Spinal cord (tissue), 10 donors: ENCODE results near the gene MYBL2. TPM values are rescaled to one million over a fixed set of nuclear protein-coding genes. Genes with fewer than 3 reads are reported as not detected.
"Not testable (repeated sequence)": the region's sequence is repeated elsewhere in the genome, so short reads cannot be mapped to it uniquely, and the experiment has no call there.

Experiments used
- DNase-seq, 6 donors: peaks; one replicate each; pipeline versions ENCODE4 v3.0.0 to v3.0.0-alpha.2; 2013 to 2015; ENCODE audit warnings: low spot score in 6 of 6, low read depth in 4 of 6
- H3K27ac ChIP-seq: one replicate; pipeline ENCODE4 v1.5.1; 2013; ENCODE audit warnings: low read depth, low read length, control low read depth
- H3K27me3 ChIP-seq: one replicate; pipeline ENCODE4 v1.6.1; 2013; ENCODE audit warnings: low read length; ENCODE audit not compliant: control insufficient read depth, insufficient read depth
- H3K36me3 ChIP-seq: one replicate; pipeline ENCODE4 v1.6.1; 2013; ENCODE audit warnings: low read length; ENCODE audit not compliant: control insufficient read depth, insufficient read depth
- H3K4me1 ChIP-seq: one replicate; pipeline ENCODE4 v1.6.1; 2013; ENCODE audit warnings: low read length; ENCODE audit not compliant: control insufficient read depth, insufficient read depth
- H3K4me3 ChIP-seq: one replicate; pipeline ENCODE4 v1.5.1; 2013; ENCODE audit warnings: low read depth, low read length, control low read depth
- H3K9me3 ChIP-seq: one replicate; pipeline ENCODE4 v1.6.1; 2013; ENCODE audit warnings: low read length; ENCODE audit not compliant: control insufficient read depth, insufficient read depth
- WGBS: methylation state at CpG from one replicate; pipeline ENCODE4 v1.1.5; 2013; ENCODE audit warnings: missing lambda C conversion rate; ENCODE audit not compliant: insufficient coverage; 5-methylcytosine and 5-hydroxymethylcytosine counted together
- long read RNA-seq, 4 donors: transcript quantifications; one replicate each; lab custom pipeline, GENCODE V29; 2026
- polyA plus RNA-seq, 2 donors: library from polyadenylated mRNA; unstranded; fragments of 120-200 nt; gene quantifications; one replicate each; pipeline ENCODE4 v1.2.1, GENCODE V29; 2013; ENCODE audit not compliant: insufficient read length in 2 of 2
- total RNA-seq, 2 donors: library from RNA; depleted of rRNA in 1 of 2; stranded (reverse); fragments of 120-200 nt in 1 of 2; fragments of >200 nt in 1 of 2; gene quantifications; one replicate each; pipeline versions ENCODE4 v1.2.3 to v1.2.4, GENCODE V29; 2013 to 2014
- donor health status: healthy.

MYBL2 gene
- 1 to 10 TPM; 1.9 to 6.9 TPM for total RNA-seq
- 10 to 100 TPM; 13.8 to 14.8 TPM for polyA plus RNA-seq
- long read RNA-seq, donor 1, partial matches to known transcripts = 0 of 2 reads
- long read RNA-seq, donor 1, other reads (novel, unspliced or antisense) = 0 of 2 reads
- long read RNA-seq, donor 2, partial matches to known transcripts = 0 of 1 reads
- long read RNA-seq, donor 2, other reads (novel, unspliced or antisense) = 0 of 1 reads
- long read RNA-seq, donor 3, partial matches to known transcripts = 0 of 2 reads
- long read RNA-seq, donor 3, other reads (novel, unspliced or antisense) = 0 of 2 reads
- long read RNA-seq, donor 4, partial matches to known transcripts = 6 of 9 reads
- long read RNA-seq, donor 4, other reads (novel, unspliced or antisense) = 0 of 9 reads

DNA sequence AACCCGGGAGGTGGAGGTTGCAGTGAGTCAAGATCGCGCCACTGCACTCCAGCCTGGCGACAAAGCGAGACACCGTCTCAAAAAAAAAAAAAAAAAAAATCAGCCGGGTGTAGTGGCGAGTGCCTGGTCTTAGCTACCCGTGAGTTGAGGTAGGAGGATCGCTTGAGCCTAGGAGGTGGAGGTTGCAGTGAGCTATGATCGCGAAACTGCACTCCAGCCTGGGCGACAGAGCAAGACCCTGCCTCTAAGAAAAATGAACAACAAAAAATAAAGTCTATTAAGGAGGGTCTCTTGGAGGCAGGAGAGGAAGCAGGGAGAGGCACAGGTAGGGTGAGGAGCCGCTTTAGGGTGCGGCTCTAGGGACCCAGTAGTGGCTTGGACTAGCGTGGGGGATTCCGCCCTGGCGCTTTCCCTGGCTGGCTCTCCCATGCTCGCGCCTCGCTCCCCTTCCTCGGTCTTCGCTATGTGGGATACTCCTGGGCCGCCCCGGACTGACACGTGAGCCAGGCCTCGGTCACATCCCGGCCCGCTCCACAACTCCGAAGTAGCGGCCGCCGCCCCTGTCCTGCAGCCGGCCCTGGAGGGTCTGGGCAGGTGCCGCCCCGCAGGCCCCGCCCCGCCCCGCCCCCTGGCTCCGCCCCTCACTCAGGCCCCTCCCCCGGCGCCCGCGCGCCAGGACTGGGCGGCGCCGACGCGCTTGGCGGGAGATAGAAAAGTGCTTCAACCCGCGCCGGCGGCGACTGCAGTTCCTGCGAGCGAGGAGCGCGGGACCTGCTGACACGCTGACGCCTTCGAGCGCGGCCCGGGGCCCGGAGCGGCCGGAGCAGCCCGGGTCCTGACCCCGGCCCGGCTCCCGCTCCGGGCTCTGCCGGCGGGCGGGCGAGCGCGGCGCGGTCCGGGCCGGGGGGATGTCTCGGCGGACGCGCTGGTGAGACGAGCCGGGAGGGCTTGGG is at the start of gene MYBL2:
MYBL2 (plus strand) TSS at position 739 of the 953 bp plus-strand sequence; CDS start at position 909, 170 bp downstream.
- peak in 4 of 6 donors; percentile 22 to 84 (median 72) for DNase-seq
- Histone ChIP-seq H3K4me1 (peaks cover 13% of the 10 kb centered on the region), H3K4me3 (peak within 1 kb of the TSS; percentile 36), H3K27me3 (peaks cover 16% of the 10 kb centered on the region), H3K27ac (no peak within 1 kb of the TSS), H3K9me3 (no peaks in the 10 kb centered on the region), H3K36me3 (no peaks in the 10 kb centered on the region)
- 5% methylated on average over 69 of the region's 90 CpGs for WGBS

DNA sequence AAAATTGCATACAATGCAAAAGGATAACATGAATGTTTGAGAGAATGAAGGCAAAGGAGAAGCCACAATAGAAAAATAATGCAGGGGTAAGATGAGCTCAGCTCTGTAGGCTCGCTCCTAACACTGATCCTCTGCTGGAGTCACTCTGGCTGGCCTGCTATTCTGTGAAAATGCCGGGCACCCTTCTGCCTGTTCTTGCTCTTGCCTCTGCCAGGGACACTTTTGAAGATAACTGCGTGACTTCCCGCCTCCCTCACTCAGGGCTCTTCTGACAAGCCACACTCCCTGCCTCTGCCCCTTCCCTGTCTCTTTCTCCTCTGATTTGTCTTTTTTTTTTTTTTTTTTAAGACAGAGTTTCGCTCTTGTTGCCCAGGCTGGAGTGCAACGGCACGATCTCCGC is 35.3 kb upstream of the MYBL2 start:
- WGBS = 93% methylated on average over 4 of the region's 8 CpGs
- Histone ChIP-seq H3K9me3 (no peaks in the 10 kb centered on the region), H3K27me3 (no peaks in the 10 kb centered on the region), H3K27ac (no peak overlapping the region), H3K36me3 (peaks cover 46% of the 10 kb centered on the region), H3K4me3 (no peak overlapping the region), H3K4me1 (no peaks in the 10 kb centered on the region)
- no peak for DNase-seq

DNA sequence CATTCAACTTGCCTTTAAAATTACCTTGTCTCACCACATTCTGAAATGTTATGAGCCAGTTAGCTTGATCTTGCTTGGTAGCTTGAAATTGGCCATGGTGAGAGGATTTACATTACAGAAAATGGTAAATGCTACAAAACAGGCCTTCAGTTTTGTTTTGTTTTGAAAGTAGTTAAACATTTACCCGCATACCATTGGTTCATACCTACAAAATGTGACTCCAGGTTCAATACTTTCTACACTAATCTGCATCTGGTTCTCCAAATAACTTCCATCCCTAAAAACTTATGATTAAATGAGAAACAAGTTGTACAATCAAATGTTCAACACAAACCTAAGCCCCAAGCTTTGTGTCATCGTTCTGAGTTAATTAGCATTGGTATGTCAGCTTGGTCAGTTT is 30.5 kb upstream of the MYBL2 start:
- 100% methylated on average over 1 of the region's 2 CpGs for WGBS

DNA sequence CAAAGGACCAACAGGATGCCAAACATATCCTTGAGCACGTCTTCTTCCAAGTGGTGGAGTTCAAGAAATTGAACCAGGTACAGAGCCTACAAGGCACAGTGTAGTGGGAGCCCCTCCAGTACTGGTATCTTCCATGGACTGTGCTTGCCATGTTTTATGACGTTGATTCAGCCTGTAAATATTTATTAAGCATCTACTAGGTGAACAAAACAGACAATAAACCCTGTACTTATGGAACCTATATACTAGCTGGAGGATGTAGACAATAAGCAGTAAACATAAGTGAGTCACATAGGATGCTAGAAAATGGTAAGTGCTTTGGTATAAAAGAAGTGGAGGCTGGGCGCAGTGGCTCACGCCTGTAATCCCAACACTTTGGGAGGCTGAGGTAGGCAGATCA is 24.4 kb upstream of the MYBL2 start:
- Histone ChIP-seq H3K27ac (no peak overlapping the region), H3K9me3 (no peaks in the 10 kb centered on the region), H3K4me3 (no peak overlapping the region), H3K36me3 (peaks cover 44% of the 10 kb centered on the region), H3K4me1 (no peaks in the 10 kb centered on the region), H3K27me3 (no peaks in the 10 kb centered on the region)
- DNase-seq = no peak
- WGBS = 87% methylated on average over 3 of the region's 4 CpGs

More for the DNA sequence above, 30.5 kb upstream of the MYBL2 start:
- DNase-seq = no peak
- Histone ChIP-seq H3K4me1 (no peaks in the 10 kb centered on the region), H3K4me3 (no peak overlapping the region), H3K9me3 (no peaks in the 10 kb centered on the region), H3K36me3 (peaks cover 65% of the 10 kb centered on the region), H3K27ac (no peak overlapping the region), H3K27me3 (no peaks in the 10 kb centered on the region)

DNA sequence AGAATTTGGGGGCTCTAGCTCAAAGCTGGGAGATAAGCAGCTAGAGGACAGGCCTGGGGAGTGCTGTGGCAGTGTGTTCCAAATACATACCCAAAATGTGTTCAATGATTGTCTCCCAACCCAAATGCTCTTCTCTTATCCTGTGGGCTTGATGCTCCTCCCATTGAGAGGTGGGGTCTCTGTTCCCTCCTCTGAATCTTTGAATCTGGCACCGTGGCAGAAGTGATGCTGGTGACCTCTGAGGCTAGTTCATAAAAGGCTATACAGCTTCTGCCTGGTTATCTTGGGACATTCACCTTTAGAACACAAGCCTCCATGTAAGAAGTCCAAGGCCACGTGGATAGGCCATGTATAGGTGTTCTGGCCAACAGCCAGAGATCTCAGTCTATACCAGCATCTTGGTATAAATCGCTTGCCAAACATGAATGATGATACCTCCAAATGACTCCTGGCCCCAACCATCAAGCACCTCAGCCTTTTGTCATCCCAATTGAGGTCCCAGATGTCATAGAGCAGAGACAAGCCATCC is 15.9 kb upstream of the MYBL2 start:
- Histone ChIP-seq H3K4me1 (no peaks in the 10 kb centered on the region), H3K27me3 (no peaks in the 10 kb centered on the region), H3K27ac (no peak overlapping the region), H3K36me3 (peaks cover 15% of the 10 kb centered on the region), H3K9me3 (no peaks in the 10 kb centered on the region), H3K4me3 (no peak overlapping the region)
- DNase-seq = no peak
- WGBS = 67% methylated on average over 2 of the region's 3 CpGs

DNA sequence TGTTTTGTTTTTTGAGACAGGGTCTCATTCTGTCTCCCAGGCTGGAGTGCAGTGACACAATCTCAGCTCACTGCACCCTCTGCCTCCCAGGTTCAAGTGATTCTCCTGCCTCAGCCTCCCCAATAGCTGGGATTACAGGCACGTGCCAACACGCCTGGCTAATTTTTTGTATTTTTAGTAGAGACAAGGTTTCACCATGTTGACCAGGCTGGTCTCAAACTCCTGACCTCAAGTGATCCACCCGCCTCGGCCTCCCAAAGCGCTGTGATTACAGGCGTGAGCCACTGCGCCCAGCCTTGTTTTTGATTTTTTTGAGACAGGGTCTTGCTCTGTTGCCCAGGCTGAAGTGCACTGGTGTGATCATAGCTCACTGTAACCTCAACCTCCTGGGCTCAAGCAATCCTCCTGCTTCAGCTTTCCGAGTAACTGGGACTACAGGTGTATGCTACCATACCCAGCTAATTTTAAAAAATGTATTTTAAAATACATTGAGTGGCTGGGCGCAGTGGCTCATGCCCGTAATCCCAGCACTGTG is 15.2 kb upstream of the MYBL2 start:
- WGBS = 94% methylated on average over 5 of the region's 10 CpGs
- DNase-seq, H3K27ac ChIP-seq, H3K9me3 ChIP-seq, H3K4me3 ChIP-seq, H3K36me3 ChIP-seq, H3K4me1 ChIP-seq, H3K27me3 ChIP-seq: not testable (repeated sequence)

DNA sequence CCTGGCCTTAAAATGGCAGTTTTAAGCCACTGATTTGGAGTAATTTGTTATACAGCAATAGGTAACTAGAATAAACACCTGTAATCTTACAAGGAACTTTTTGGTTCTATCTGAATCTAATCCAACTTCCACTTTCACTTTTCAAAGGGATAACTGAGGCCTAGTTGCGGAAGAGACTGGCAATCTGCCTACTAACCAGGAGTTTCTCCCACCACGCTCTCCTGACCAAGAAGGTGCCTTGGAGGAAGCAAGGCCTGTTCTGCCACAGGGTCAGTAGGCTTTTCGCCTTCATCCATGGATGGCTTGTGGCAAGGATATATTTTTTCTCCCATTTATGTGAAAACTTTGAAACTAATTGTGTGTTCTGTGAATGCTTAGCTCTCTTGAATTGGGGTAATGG is 12.9 kb upstream of the MYBL2 start:
- Histone ChIP-seq H3K36me3 (peaks cover 3% of the 10 kb centered on the region), H3K27ac (no peak overlapping the region), H3K9me3 (no peaks in the 10 kb centered on the region), H3K27me3 (no peaks in the 10 kb centered on the region), H3K4me3 (no peak overlapping the region), H3K4me1 (peaks cover 16% of the 10 kb centered on the region)
- no peak for DNase-seq
- no CpG with 5 or more reads among the region's 3 CpGs for WGBS

DNA sequence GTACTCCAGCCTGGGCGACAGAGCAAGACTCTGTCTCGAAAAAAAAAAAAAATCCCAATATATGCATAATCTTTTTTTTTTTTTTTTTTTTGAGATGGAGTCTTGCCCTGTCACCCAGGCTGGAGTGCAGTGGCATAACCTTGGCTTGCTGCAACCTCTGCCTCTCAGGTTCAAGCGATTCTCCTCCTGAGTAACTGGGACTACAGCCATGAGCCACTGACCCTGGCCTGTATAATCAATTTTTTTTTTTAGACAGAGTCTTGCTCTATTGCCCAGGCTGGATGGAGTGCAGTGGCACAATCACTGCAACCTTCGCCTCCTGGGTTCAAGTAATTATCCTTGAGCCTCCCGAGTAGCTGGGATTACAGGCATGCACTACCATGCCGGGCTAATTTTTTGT is 11.7 kb upstream of the MYBL2 start:
- H3K27me3 ChIP-seq, H3K9me3 ChIP-seq, H3K27ac ChIP-seq, DNase-seq, H3K4me3 ChIP-seq, H3K36me3 ChIP-seq: not testable (repeated sequence)
- H3K4me1 ChIP-seq = peaks cover 16% of the 10 kb centered on the region
- 94% methylated on average over 2 of the region's 6 CpGs for WGBS

DNA sequence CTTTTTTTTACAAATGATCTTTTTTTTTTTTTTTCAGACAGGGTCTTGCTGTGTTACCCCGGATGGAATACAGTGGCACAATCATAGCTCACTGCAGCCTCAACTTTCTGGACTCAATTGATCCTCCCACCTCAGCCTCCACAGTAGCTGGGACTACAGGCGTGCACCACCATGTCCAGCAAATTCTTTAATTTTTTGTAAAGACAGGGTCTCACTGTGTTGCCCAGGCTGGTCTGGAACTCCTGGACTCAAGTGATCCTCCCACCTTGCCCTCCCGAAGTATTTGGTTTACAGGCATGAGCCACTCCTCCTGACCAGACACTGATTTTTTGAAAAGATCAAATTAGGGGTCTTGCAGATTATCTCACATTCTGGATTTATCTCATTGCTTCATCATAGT is 11.0 kb upstream of the MYBL2 start:
- Histone ChIP-seq H3K4me1 (peaks cover 16% of the 10 kb centered on the region), H3K27ac (no peak overlapping the region), H3K4me3 (no peak overlapping the region), H3K36me3 (no peaks in the 10 kb centered on the region), H3K27me3 (no peaks in the 10 kb centered on the region), H3K9me3 (no peaks in the 10 kb centered on the region)
- DNase-seq = no peak
- WGBS = 83% methylated on average over 2 of the region's 3 CpGs
